Activated CD4-positive, alpha-beta T cell treated with anti-CD3 and anti-CD28 coated beads, Interleukin-2, amount 50 U/mL, for 24 hours (primary cell): ENCODE results near the gene BHLHA15.

Experiments used
- DNase-seq, 2 donors: peaks; one replicate each; pipeline ENCODE4 v3.0.0-alpha.2; 2020; ENCODE audit warnings: low read depth in 1 of 2, low spot score in 1 of 2

The BHLHA15 gene

GRCh38 chr7:98223351-98223897 is 12.2 kb downstream of the BHLHA15 start:
- DNase-seq, result no peak

GRCh38 chr7:98223898-98224700 is 12.9 kb downstream of the BHLHA15 start:
- no peak for DNase-seq

GRCh38 chr7:98224701-98225181 is 13.5 kb downstream of the BHLHA15 start:
- DNase-seq, result no peak

GRCh38 chr7:98225913-98226614 is 14.8 kb downstream of the BHLHA15 start:
- no peak for DNase-seq

GRCh38 chr7:98227939-98228338 is 16.7 kb downstream of the BHLHA15 start:
- no peak for DNase-seq

- no peak for DNase-seq
Observed at GRCh38 chr7:98228801-98229200, 17.6 kb downstream of the BHLHA15 start.

- no peak for DNase-seq
Observed at GRCh38 chr7:98229441-98229840, 18.2 kb downstream of the BHLHA15 start.

- DNase-seq, result no peak
Observed at GRCh38 chr7:98229991-98230745, 18.9 kb downstream of the BHLHA15 start.

- DNase-seq, result no peak
Observed at GRCh38 chr7:98230746-98231471, 19.7 kb downstream of the BHLHA15 start.

- no peak for DNase-seq
Observed at GRCh38 chr7:98231493-98232262, 20.4 kb downstream of the BHLHA15 start.

GRCh38 chr7:98232263-98232585 is 21.0 kb downstream of the BHLHA15 start:
- DNase-seq, result no peak

- no peak for DNase-seq
Observed at GRCh38 chr7:98232799-98233198, 21.6 kb downstream of the BHLHA15 start.

GRCh38 chr7:98233219-98234070 is 22.2 kb downstream of the BHLHA15 start:
- no peak for DNase-seq

GRCh38 chr7:98234429-98235147 is 23.3 kb downstream of the BHLHA15 start:
- DNase-seq, result no peak

- DNase-seq, result no peak
Observed at GRCh38 chr7:98235901-98236300, 24.7 kb downstream of the BHLHA15 start.

GRCh38 chr7:98236355-98237185 is 25.3 kb downstream of the BHLHA15 start:
- DNase-seq, result no peak

GRCh38 chr7:98238076-98238475 is 26.8 kb downstream of the BHLHA15 start:
- DNase-seq, result no peak

- no peak for DNase-seq
Observed at GRCh38 chr7:98238976-98239375, 27.7 kb downstream of the BHLHA15 start.
